Coronary artery (tissue), 2 donors: Measurements from ENCODE around the gene NDC80.

Source experiments
- DNase-seq: peaks from one replicate; pipeline ENCODE4 v3.0.0-alpha.2; 2017; ENCODE audit warnings: low spot score
- H3K27ac ChIP-seq, 2 donors: fragments of 200-600 bp; sonication (generic); one replicate each; pipeline ENCODE4 v1.5.1; 2016 to 2019
- H3K4me3 ChIP-seq: fragments of 200-600 bp; sonication (generic); 2 replicates; pipeline ENCODE4 v1.5.1; 2016; ENCODE audit warnings: mild to moderate bottlenecking, moderate library complexity
- CTCF ChIP-seq: fragments of 200-600 bp; sonication (generic); IDR thresholded peaks from one replicate; pipeline ENCODE4 v1.5.1; 2019; ENCODE audit warnings: antibody characterized with exemption

NDC80 gene

GRCh38 chr18:2534906-2535305 is 36.5 kb upstream of the NDC80 start:
- DNase-seq, result no peak
- TF ChIP-seq CTCF, result no peak
- Histone ChIP-seq H3K4me3 (no peak overlapping the region), H3K27ac (no peak overlapping the region)

DNA sequence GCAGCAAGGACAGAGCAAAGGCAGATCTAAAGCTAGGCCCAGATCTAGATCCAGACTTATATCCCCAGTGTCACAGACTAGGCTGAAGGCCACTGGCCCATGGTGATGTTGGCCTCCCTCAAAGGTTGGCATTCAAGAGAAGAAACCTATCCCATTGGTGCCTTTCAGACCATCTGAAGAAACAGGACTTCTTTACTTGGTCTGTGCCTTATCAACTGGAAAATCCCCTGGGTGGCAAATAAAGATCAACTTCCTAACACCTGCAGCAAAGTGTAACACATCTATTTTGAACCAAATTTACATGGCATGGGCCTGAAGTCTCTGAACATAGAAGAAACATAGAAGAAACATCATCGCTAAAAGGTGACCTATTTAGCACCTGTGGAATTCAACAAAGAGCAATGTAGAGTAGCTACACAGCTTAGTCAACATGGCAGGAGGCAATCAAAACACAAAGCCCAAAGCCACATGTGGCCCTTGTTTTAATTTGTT is 35.9 kb upstream of the NDC80 start:
- DNase-seq, result no peak
- Histone ChIP-seq H3K27ac (no peak overlapping the region), H3K4me3 (no peak overlapping the region)
- no peak for TF ChIP-seq CTCF

DNA sequence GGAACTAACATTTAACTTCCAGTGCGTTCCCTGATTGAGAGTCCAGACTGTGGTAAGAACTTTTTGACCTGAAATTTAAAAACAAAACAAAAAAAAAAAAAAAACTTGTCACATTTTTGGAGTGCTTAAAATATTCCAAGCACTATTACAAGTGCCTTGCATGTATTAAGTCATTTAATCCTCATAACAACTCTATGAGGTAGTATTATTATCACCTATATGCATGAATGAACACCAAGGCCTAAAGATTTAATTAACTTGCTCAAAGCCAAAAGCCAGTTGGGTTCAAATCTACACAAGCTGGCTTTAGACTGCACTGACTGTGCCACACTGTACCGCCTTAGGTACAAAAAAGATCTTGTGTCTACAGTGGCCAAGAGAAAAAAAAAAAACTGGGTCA is 35.3 kb upstream of the NDC80 start:
- Histone ChIP-seq H3K27ac (no peak overlapping the region), H3K4me3 (no peak overlapping the region)
- no peak for TF ChIP-seq CTCF
- no peak for DNase-seq

DNA sequence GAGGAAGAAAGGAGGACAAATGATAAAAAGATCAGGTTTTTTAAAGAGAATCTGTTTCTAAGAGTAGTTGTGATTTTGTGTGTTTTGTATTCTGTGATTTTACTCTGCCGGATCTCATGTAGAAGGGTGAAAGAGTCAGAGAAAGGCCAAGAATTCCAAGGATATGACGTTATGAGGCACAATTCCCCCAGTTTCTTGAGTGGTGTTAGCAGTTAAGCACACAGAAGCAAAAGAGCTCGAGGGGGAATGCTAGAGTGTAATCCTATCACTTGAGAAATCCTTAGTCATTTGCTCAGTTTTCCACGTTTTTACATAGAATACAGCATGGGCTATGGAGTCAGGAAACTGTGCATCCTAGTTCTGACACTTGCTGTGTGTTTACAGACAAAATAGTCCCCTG is 34.9 kb upstream of the NDC80 start:
- H3K27ac ChIP-seq, result no peak overlapping the region
- no peak for DNase-seq
- TF ChIP-seq CTCF, result no peak
- H3K4me3 ChIP-seq, result no peak overlapping the region

DNA sequence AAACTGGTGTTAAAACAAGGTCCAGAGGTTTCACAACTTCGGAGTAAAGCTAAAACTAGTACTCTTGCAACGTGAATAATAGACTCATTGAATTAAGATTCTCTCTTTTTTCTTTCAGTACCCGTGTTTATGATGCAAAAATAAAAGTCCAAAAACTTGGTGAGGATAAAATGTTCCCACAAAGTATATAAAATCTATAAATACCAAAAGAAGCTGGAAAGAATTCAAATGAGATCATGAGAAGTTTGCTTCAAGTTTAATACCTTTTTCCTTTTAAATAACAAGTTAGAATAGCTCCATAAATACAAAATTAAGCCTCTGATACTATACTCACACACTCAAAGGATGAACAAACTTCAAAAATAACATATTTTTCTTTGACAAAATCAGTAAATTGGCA is 34.1 kb upstream of the NDC80 start:
- no peak for TF ChIP-seq CTCF
- H3K27ac ChIP-seq, result no peak overlapping the region
- H3K4me3 ChIP-seq, result no peak overlapping the region
- no peak for DNase-seq

DNA sequence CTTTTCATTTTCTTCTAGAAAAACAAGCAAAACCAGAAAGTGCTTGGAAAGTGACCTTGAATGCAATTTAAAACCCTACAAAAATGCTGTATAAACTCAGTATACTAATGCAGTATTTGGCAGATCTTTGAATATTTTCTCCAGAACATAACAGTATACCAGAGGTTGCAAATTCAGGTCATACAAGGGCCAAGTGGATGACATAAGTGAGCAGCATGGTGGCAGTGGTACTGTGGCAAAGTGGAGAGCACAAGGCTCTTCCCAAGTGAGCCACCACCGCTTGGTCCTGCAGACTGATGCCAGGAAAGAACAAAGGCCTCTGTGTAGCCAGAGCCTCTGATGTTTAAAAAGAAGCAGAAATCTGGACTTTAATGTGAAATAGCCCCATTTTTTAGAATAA is 33.1 kb upstream of the NDC80 start:
- no peak for TF ChIP-seq CTCF
- Histone ChIP-seq H3K27ac (no peak overlapping the region), H3K4me3 (no peak overlapping the region)
- no peak for DNase-seq

DNA sequence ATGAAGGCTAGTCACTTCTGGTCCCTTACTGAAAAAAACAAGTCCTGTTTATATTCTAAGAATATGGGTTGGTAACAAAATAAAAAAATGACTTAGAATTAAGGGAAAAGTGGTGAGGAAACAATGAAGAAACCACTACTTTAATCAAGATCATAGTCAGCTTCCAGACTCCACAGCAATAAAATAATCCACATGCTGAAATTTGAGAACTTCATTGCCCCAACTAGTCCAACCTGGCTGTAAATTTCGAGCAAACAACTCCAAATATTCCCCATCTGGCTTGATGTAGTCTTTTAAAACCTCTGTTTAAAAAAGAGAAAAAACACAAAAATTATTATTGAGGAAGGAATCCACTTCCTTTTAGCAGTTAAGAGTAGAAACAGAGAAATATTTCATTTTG is 32.5 kb upstream of the NDC80 start:
- Histone ChIP-seq H3K27ac (no peak overlapping the region), H3K4me3 (no peak overlapping the region)
- no peak for TF ChIP-seq CTCF
- DNase-seq, result no peak
